Urinary bladder (tissue), 4 donors: ENCODE results near the gene PPM1J. TPM values are rescaled to one million over a fixed set of nuclear protein-coding genes. Genes with fewer than 3 reads are reported as not detected.
A peak's percentile ranks its signal among the peaks of the same experiment; 100 is the strongest.

Experiments
- DNase-seq: peaks from one replicate; pipeline ENCODE4 v3.0.0-alpha.2; 2015; ENCODE audit errors: extremely low spot score
- H3K27ac ChIP-seq: one replicate; pipeline ENCODE4 v1.5.1; 2013; ENCODE audit warnings: low read depth, mild to moderate bottlenecking, moderate library complexity
- H3K36me3 ChIP-seq: one replicate; pipeline ENCODE4 v1.6.1; 2013; ENCODE audit warnings: mild to moderate bottlenecking, moderate library complexity; ENCODE audit not compliant: insufficient read depth
- H3K4me1 ChIP-seq: one replicate; pipeline ENCODE4 v1.6.1; 2013; ENCODE audit warnings: mild to moderate bottlenecking, moderate library complexity; ENCODE audit not compliant: insufficient read depth
- H3K4me3 ChIP-seq: one replicate; pipeline ENCODE4 v1.5.1; 2013; ENCODE audit warnings: low read depth, low read length
- WGBS: extraction: QIAGEN DNeasy Blood & Tissue Kit; methylation state at CpG from one replicate; pipeline ENCODE4 v1.1.7; 2013; 5-methylcytosine and 5-hydroxymethylcytosine counted together
- polyA plus RNA-seq: library from polyadenylated mRNA; stranded (reverse); fragments of 200-250 nt; gene quantifications from one replicate; pipeline ENCODE4 v1.2.3, GENCODE V29; 2013
- total RNA-seq: library from RNA; depleted of rRNA; stranded (reverse); fragments of >200 nt; gene quantifications from one replicate; pipeline ENCODE4 v1.2.3, GENCODE V29; 2014
- donor health status: healthy with polysubstance abuse.
- donor health status: healthy.

Gene PPM1J
- total and polyA plus RNA-seq, 2 donors = 0.37 to 1.5 TPM

- Histone ChIP-seq H3K4me3 (no peak overlapping the region), H3K4me1 (no peaks in the 10 kb centered on the region), H3K27ac (no peak overlapping the region), H3K36me3 (peaks cover 4% of the 10 kb centered on the region)
- WGBS = 95% methylated on average over 9 of the region's 9 CpGs
- no peak for DNase-seq
These were observed 19.9 kb downstream of the PPM1J start for GRCh38 chr1:112695276-112695675.

- no peak for DNase-seq
These were observed 20.7 kb downstream of the PPM1J start for GRCh38 chr1:112694363-112694929.

GRCh38 chr1:112693821-112694220, 21.3 kb downstream of the PPM1J start:
- no peaks in the 10 kb centered on the region for H3K4me1 ChIP-seq
- no peak for DNase-seq
- no peak overlapping the region for H3K4me3 ChIP-seq
- peaks cover 4% of the 10 kb centered on the region for H3K36me3 ChIP-seq
- WGBS = 92% methylated on average over 6 of the region's 6 CpGs
- H3K27ac ChIP-seq = no peak overlapping the region

More at GRCh38 chr1:112694363-112694929, 20.7 kb downstream of the PPM1J start:
- Histone ChIP-seq H3K36me3 (peaks cover 4% of the 10 kb centered on the region), H3K27ac (no peak overlapping the region), H3K4me1 (no peaks in the 10 kb centered on the region), H3K4me3 (no peak overlapping the region)
- WGBS = 90% methylated on average over 15 of the region's 15 CpGs

- no peak for DNase-seq
- peaks cover 4% of the 10 kb centered on the region for H3K36me3 ChIP-seq
- H3K4me3 ChIP-seq = no peak overlapping the region
- peaks cover 1% of the 10 kb centered on the region for H3K4me1 ChIP-seq
- WGBS = 96% methylated on average over 5 of the region's 5 CpGs
- no peak overlapping the region for H3K27ac ChIP-seq
These were observed 22.5 kb downstream of the PPM1J start for GRCh38 chr1:112692681-112693080.

GRCh38 chr1:112689842-112690237, 25.3 kb downstream of the PPM1J start:
- Histone ChIP-seq H3K4me3 (no peak overlapping the region), H3K27ac (no peak overlapping the region), H3K36me3 (peaks cover 3% of the 10 kb centered on the region), H3K4me1 (peaks cover 2% of the 10 kb centered on the region)
- DNase-seq = no peak
- WGBS = 91% methylated on average over 11 of the region's 11 CpGs

GRCh38 chr1:112689196-112689841, 25.8 kb downstream of the PPM1J start:
- Histone ChIP-seq H3K36me3 (no peaks in the 10 kb centered on the region), H3K4me1 (peaks cover 2% of the 10 kb centered on the region), H3K27ac (no peak overlapping the region), H3K4me3 (no peak overlapping the region)
- 90% methylated on average over 9 of the region's 9 CpGs for WGBS
- no peak for DNase-seq

DNA sequence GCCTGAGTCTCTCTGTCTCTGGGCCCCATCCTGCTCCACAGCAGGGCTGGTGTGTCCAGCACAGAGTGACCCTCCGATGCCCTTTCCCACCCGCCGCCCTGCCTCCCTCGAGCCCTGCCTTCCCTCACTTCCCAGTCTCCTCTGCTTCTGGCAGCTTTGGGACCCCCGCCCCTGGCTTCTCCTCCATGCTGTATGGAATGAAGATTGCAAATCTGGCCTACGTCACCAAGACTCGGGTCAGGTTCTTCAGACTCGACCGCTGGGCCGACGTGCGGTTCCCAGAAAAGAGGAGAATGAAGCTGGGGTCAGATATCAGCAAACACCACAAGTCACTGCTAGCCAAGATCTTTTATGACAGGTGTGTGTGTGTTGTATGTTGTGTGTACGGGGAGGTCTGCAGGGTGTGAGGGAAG, 26.3 kb downstream of the PPM1J start:
- no peak overlapping the region for H3K27ac ChIP-seq
- no peak for DNase-seq
- WGBS = 64% methylated on average over 13 of the region's 13 CpGs
- peaks cover 2% of the 10 kb centered on the region for H3K4me1 ChIP-seq
- no peak overlapping the region for H3K4me3 ChIP-seq
- no peaks in the 10 kb centered on the region for H3K36me3 ChIP-seq

GRCh38 chr1:112687785-112688496, 27.2 kb downstream of the PPM1J start:
- 86% methylated on average over 13 of the region's 13 CpGs for WGBS
- H3K27ac ChIP-seq = peak overlapping the region; percentile 76
- DNase-seq = no peak
- H3K4me3 ChIP-seq = no peak overlapping the region
- peaks cover 2% of the 10 kb centered on the region for H3K4me1 ChIP-seq
- no peaks in the 10 kb centered on the region for H3K36me3 ChIP-seq

GRCh38 chr1:112687361-112687760, 27.8 kb downstream of the PPM1J start:
- Histone ChIP-seq H3K4me3 (no peak overlapping the region), H3K36me3 (no peaks in the 10 kb centered on the region), H3K27ac (peak overlapping the region; percentile 76), H3K4me1 (peaks cover 2% of the 10 kb centered on the region)
- no peak for DNase-seq
- 79% methylated on average over 4 of the region's 4 CpGs for WGBS

- WGBS = 93% methylated on average over 4 of the region's 4 CpGs
- H3K4me3 ChIP-seq = no peak overlapping the region
- peaks cover 2% of the 10 kb centered on the region for H3K4me1 ChIP-seq
- H3K36me3 ChIP-seq = no peaks in the 10 kb centered on the region
- DNase-seq = no peak
- H3K27ac ChIP-seq = no peak overlapping the region
These were observed 28.3 kb downstream of the PPM1J start for GRCh38 chr1:112686835-112687234.

- H3K36me3 ChIP-seq = no peaks in the 10 kb centered on the region
- H3K27ac ChIP-seq = no peak overlapping the region
- no peak for DNase-seq
- H3K4me1 ChIP-seq = peaks cover 2% of the 10 kb centered on the region
- WGBS = 72% methylated on average over 3 of the region's 3 CpGs
- H3K4me3 ChIP-seq = no peak overlapping the region
These were observed 28.7 kb downstream of the PPM1J start for GRCh38 chr1:112686417-112686816.

DNA sequence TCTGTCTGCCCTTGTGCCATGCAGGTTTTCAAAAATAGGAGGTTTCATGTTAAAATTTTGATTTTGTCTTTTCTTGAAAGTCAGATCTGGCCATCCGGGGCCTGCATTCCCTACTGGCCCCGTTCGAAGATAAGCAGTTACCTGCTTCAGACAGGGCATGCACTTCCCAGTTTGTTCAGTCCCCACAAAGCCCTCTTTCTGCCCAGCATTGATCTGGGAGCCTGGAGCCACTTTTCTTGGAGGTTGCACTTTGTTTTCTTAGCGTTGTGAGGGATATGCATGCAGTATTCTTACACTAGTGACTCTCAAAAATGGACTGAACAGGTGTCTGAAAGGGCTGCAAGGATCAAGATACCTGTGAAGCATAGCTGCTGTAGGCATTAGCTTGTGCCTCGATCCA, 29.2 kb downstream of the PPM1J start:
- WGBS = 90% methylated on average over 5 of the region's 5 CpGs
- no peak for DNase-seq

DNA sequence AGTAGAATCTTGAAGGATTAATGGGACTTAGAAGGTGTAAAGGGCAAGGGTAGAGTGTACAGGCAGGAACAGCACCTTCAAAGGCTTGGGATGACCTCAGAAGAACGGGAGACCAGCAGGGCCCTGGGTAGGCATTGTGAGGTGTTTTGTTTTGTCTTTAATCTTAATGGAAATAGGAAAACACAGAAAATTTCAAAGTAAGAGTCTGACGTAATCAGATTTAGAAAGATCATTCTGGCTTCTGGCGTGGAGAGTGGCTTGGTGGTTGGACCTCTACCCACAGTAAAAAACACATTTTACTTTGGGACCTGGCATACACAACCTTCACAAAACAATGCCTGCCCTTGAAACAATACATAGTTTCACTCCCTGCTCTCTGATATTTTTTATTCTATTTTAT, 36.5 kb downstream of the PPM1J start:
- DNase-seq = no peak
- 86% methylated on average over 3 of the region's 3 CpGs for WGBS
- Histone ChIP-seq H3K36me3 (peaks cover 1% of the 10 kb centered on the region), H3K4me1 (no peaks in the 10 kb centered on the region), H3K27ac (no peak overlapping the region), H3K4me3 (no peak overlapping the region)

More for the DNA sequence above, 29.2 kb downstream of the PPM1J start:
- Histone ChIP-seq H3K4me3 (no peak overlapping the region), H3K36me3 (no peaks in the 10 kb centered on the region), H3K4me1 (peaks cover 2% of the 10 kb centered on the region), H3K27ac (no peak overlapping the region)

- DNase-seq = no peak
- peaks cover 1% of the 10 kb centered on the region for H3K36me3 ChIP-seq
- H3K27ac ChIP-seq = no peak overlapping the region
- H3K4me1 ChIP-seq = no peaks in the 10 kb centered on the region
- no peak overlapping the region for H3K4me3 ChIP-seq
- 98% methylated on average over 4 of the region's 4 CpGs for WGBS
These were observed 37.6 kb downstream of the PPM1J start for GRCh38 chr1:112677501-112677900.
